Right lobe of liver (tissue), 4 donors: Measurements from ENCODE around the gene VPS35L.

ENCODE experiments used
- POLR2A ChIP-seq: fragments of 450-650 bp; IDR thresholded peaks from one replicate; pipeline ENCODE4 v1.6.1; 2017; ENCODE audit warnings: antibody characterized with exemption, mild to moderate bottlenecking
- TF ChIP-seq, protein P1 (sequence below), 4 donors: fragments of 200-600 bp in 3 of 4; fragments of 450-650 bp in 1 of 4; IDR thresholded peaks; one replicate each; pipeline versions ENCODE4 v1.5.1 to v1.8.0; 2016 to 2022; ENCODE audit warnings: antibody characterized with exemption in 4 of 4, mild to moderate bottlenecking in 2 of 4
- donor health status: DM: no; HTN: no; CAD: no.
- donor health status: DM: no; HTN: no; CAD: no.
- donor health status: DM: no; HTN: yes; CAD: no.

DNA sequence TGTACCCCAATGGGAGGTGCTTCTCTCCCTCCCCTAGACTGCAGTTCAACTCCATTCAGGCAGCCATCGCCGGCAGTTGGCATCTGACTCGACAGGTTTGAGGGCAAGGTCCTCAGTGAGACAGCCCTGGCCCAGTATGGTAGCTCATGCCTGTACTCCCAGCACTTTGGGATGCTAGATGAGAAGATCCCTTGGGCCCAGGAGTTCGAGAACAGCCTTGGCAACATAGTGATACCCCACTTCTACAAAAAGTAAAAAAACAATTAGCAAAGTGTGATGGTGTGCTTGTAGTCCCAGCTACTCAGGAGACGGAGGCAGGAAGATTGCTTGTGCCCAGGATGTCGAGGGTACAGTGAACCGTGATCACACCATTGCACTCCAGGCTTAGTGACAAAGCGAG is 12.1 kb downstream of the VPS35L start:
- TF ChIP-seq, protein P1, sequence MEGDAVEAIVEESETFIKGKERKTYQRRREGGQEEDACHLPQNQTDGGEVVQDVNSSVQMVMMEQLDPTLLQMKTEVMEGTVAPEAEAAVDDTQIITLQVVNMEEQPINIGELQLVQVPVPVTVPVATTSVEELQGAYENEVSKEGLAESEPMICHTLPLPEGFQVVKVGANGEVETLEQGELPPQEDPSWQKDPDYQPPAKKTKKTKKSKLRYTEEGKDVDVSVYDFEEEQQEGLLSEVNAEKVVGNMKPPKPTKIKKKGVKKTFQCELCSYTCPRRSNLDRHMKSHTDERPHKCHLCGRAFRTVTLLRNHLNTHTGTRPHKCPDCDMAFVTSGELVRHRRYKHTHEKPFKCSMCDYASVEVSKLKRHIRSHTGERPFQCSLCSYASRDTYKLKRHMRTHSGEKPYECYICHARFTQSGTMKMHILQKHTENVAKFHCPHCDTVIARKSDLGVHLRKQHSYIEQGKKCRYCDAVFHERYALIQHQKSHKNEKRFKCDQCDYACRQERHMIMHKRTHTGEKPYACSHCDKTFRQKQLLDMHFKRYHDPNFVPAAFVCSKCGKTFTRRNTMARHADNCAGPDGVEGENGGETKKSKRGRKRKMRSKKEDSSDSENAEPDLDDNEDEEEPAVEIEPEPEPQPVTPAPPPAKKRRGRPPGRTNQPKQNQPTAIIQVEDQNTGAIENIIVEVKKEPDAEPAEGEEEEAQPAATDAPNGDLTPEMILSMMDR (IDR thresholded peaks at IDR 0.05), result no peak
- TF ChIP-seq POLR2A, result no peak
